ENCODE measurements around the gene LUM. TPM values are rescaled to one million over a fixed set of nuclear protein-coding genes. Genes with fewer than 3 reads are reported as not detected.

The LUM gene
- total RNA-seq (2022) (not detected in 2 replicates), Bru-seq, nascent RNA (not detected), BruChase-seq, experiment 1, labeled RNA remaining after a 6-hour chase (not detected), BruChase-seq, experiment 2, labeled RNA remaining after a 2-hour chase (not detected)
- long read RNA-seq = 0 reads

DNA sequence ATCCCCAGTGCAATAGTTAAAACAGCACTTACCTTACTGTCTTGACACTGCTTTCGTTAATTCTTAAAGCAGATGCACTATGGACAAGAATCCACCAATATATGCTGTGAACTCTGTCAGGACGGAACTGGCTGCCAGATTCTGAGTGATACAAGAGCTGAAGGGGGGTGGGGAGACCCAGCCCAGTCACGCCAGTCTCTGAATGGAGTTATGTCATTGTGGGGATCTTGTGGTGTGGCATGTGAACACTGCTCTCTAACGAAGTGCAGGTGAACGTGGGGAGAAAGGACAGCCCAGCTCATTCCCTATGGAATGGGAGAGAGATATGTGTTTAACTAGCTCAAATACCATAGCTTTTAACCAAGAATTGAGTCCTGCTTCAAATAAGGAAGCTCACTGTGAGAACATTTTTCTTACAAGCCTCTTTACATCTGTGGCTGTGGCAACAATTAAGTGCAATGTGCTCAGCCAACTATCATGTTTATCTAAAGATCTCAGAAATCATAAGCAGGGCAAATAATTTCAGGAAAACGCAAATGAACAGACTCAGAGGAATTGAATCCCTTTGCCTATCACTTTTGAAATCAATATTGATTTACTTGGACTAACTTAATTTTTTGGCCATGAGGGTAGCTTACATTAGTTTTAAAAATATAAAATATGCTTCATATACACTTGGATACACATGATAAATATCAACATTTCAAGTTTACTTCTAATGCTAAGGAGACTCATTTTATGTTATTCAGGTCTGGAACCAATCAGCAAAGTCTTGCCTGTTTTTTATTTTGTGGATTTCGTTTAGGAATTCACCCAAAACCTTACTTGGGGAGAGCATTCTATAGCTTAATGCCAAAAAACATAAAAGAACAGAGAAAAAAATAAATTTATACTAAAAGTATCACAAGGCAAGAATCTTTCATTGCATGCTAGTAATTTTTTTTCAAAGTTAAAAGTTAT, at the start of gene LUM:
Gene LUM, minus strand, starts transcription at position 129 of the 960 bp plus-strand sequence. CDS start 2,515 bp downstream, outside the sequence.
- no peaks in the 10 kb centered on the region for H3K4me1 Mint-ChIP-seq (ENCODE audit: insufficient read depth, unreplicated experiment)
- CTCF ChIA-PET = interaction anchor here (0.6 to 5.0 kb wide), 5 partner anchors 28 to 244 kb away, joined by 3 to 75 read pairs (median 3); no protein-coding TSS in a partner anchor
- H3K9me3 Mint-ChIP-seq (ENCODE audit: unreplicated experiment) = no peaks in the 10 kb centered on the region
- H3K27me3 Mint-ChIP-seq (ENCODE audit: insufficient read depth, unreplicated experiment) = peaks cover 82% of the 10 kb centered on the region
- POLR2A ChIA-PET = interaction anchor here (0.7 kb wide), 1 partner anchor 142 kb away, joined by 3 read pairs; no protein-coding TSS in a partner anchor
- no peak within 1 kb of the TSS for H3K27ac Mint-ChIP-seq (ENCODE audit: low read depth, unreplicated experiment)
- H3K36me3 Mint-ChIP-seq (ENCODE audit: insufficient read depth, unreplicated experiment) = no peaks in the 10 kb centered on the region
- intact Hi-C loops (cut with micrococcal nuclease) = no loop called here
- no TSS peak for BruUV-seq (replicated peaks)
- no peak for DNase-seq (ENCODE audit: unreplicated experiment)
- no peak within 1 kb of the TSS for H3K4me3 Mint-ChIP-seq (ENCODE audit: unreplicated experiment)
- TF ChIP-seq CTCF (IDR thresholded peaks at IDR 0.05; ENCODE audit: unreplicated experiment) = no peak

DNA sequence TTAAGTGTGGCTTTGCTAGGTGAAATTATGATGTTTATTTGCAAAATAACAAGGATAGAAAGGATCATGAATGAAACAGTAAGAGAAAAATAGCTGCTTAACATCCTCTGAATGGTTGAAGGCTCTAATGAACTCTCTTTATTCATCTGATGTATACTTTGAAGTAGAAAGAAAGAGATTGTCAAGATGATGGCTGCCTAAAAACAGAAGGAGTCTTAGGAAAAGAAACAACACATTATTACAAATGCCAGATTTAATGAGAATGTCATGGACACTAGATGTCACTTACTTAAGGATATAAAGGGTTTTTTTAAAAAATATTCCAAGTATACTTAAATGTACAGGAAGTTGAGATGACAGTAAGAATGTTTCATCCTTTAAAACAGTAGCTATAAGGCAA, 49.7 kb upstream of the LUM start:
- intact Hi-C loops (cut with micrococcal nuclease) = no loop called here
- ChIA-PET POLR2A (no interaction called here), CTCF (interaction anchor here (0.6 to 0.9 kb wide), 2 partner anchors 9 to 61 kb away, joined by 3 read pairs; no protein-coding TSS in a partner anchor)
- TF ChIP-seq CTCF (IDR thresholded peaks at IDR 0.05; ENCODE audit: unreplicated experiment) = no peak
- H3K27ac Mint-ChIP-seq (ENCODE audit: low read depth, unreplicated experiment) = no peak overlapping the region
- H3K9me3 Mint-ChIP-seq (ENCODE audit: unreplicated experiment) = no peaks in the 10 kb centered on the region
- H3K27me3 Mint-ChIP-seq (ENCODE audit: insufficient read depth, unreplicated experiment) = peaks cover 36% of the 10 kb centered on the region
- H3K4me1 Mint-ChIP-seq (ENCODE audit: insufficient read depth, unreplicated experiment) = no peaks in the 10 kb centered on the region
- no peak for DNase-seq (ENCODE audit: unreplicated experiment)
- H3K36me3 Mint-ChIP-seq (ENCODE audit: insufficient read depth, unreplicated experiment) = peaks cover 13% of the 10 kb centered on the region
- no TSS peak for BruUV-seq (replicated peaks)
- H3K4me3 Mint-ChIP-seq (ENCODE audit: unreplicated experiment) = no peak overlapping the region

GRCh38 chr12:91155990-91156389, 44.7 kb upstream of the LUM start:
- DNase-seq (ENCODE audit: unreplicated experiment) = no peak
- POLR2A ChIA-PET = no interaction called here
- Mint-ChIP-seq H3K27me3 (ENCODE audit: insufficient read depth, unreplicated experiment) (peaks cover 19% of the 10 kb centered on the region), H3K9me3 (ENCODE audit: unreplicated experiment) (no peaks in the 10 kb centered on the region), H3K36me3 (ENCODE audit: insufficient read depth, unreplicated experiment) (peaks cover 11% of the 10 kb centered on the region), H3K4me1 (ENCODE audit: insufficient read depth, unreplicated experiment) (no peaks in the 10 kb centered on the region), H3K27ac (ENCODE audit: low read depth, unreplicated experiment) (no peak overlapping the region), H3K4me3 (ENCODE audit: unreplicated experiment) (no peak overlapping the region)
- TF ChIP-seq CTCF (IDR thresholded peaks at IDR 0.05; ENCODE audit: unreplicated experiment) = no peak
- BruUV-seq (replicated peaks) = no TSS peak
- intact Hi-C loops (cut with micrococcal nuclease) = no loop called here
- CTCF ChIA-PET = no interaction called here

DNA sequence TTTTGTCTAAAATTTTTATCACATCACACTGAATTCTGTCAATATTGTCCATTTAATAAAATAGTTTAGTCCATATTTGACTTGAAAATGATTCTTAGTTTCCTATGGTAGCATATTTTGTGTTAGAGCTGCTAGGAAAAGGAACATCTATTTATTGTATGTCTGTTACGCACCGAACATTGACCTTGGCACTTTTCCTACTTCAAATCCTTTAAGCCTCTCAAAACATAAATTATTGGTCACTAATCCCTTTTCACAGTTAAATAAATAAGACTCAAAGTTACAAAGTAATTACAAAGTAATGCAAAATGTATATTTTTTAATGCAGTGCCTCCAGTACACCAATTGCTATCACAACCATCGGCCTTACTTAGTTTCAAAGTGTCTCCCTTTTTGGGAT, 42.8 kb upstream of the LUM start:
- Mint-ChIP-seq H3K9me3 (ENCODE audit: unreplicated experiment) (no peaks in the 10 kb centered on the region), H3K4me1 (ENCODE audit: insufficient read depth, unreplicated experiment) (no peaks in the 10 kb centered on the region), H3K27ac (ENCODE audit: low read depth, unreplicated experiment) (no peak overlapping the region), H3K36me3 (ENCODE audit: insufficient read depth, unreplicated experiment) (peaks cover 18% of the 10 kb centered on the region), H3K4me3 (ENCODE audit: unreplicated experiment) (no peak overlapping the region), H3K27me3 (ENCODE audit: insufficient read depth, unreplicated experiment) (peaks cover 29% of the 10 kb centered on the region)
- ChIA-PET POLR2A (interaction anchor here (0.6 to 1.9 kb wide), 3 partner anchors 15 to 1937 kb away, joined by 3 to 4 read pairs (median 3); no protein-coding TSS in a partner anchor), CTCF (no interaction called here)
- TF ChIP-seq CTCF (IDR thresholded peaks at IDR 0.05; ENCODE audit: unreplicated experiment) = no peak
- intact Hi-C loops (cut with micrococcal nuclease) = no loop called here
- BruUV-seq (replicated peaks) = no TSS peak
- DNase-seq (ENCODE audit: unreplicated experiment) = no peak
